HepG2 (cell line): ENCODE data around the gene SLIT3.

Experiments used
- CHCHD3 ChIP-seq: sonication (generic); formaldehyde crosslinking; IDR thresholded peaks from 2 replicates; pipeline ENCODE4 v1.8.0; 2022; ENCODE audit warnings: mild to moderate bottlenecking, missing genetic modification reagents, moderate library complexity
- GTF2F1 ChIP-seq: fragments of 150-350 bp; IDR thresholded peaks from 2 replicates; pipeline ENCODE4 v1.6.1; 2014; ENCODE audit warnings: low read length
- HNRNPUL1 ChIP-seq: fragments of 200-400 bp; formaldehyde crosslinking; IDR thresholded peaks from 2 replicates; pipeline ENCODE4 v1.6.1; 2017; ENCODE audit warnings: low read depth, mild to moderate bottlenecking, low read length, moderate library complexity
- MYC ChIP-seq: sonication (generic); formaldehyde crosslinking; IDR thresholded peaks from 2 replicates; pipeline ENCODE4 v1.9.0; 2021; ENCODE audit warnings: missing genetic modification reagents, borderline replicate concordance
- NR2F6 ChIP-seq, 2 experiments: IDR thresholded peaks; 2 replicates each; pipeline ENCODE4 v1.6.1; 2016; ENCODE audit warnings: antibody characterized with exemption in 1 of 2, mild to moderate bottlenecking in 1 of 2
- TBP ChIP-seq: sonication (generic); formaldehyde crosslinking; IDR thresholded peaks from 2 replicates; pipeline ENCODE4 v1.5.0; 2020; ENCODE audit warnings: missing genetic modification reagents
- U2AF1 ChIP-seq: fragments of 200-400 bp; formaldehyde crosslinking; optimal IDR thresholded peaks from 2 replicates; pipeline ENCODE3; 2017; ENCODE audit warnings: mild to moderate bottlenecking, low read depth, low read length
- ZBTB8A ChIP-seq: sonication (generic); formaldehyde crosslinking; IDR thresholded peaks from 2 replicates; pipeline ENCODE4 v1.4.0; 2020; ENCODE audit warnings: mild to moderate bottlenecking, low read depth, missing genetic modification reagents, borderline replicate concordance
- ZNF260 ChIP-seq: sonication (generic); formaldehyde crosslinking; IDR thresholded peaks from 2 replicates; pipeline ENCODE4 v1.4.0; 2020; ENCODE audit warnings: missing genetic modification reagents, low read depth, mild to moderate bottlenecking, borderline replicate concordance
- TF ChIP-seq, protein P1 (sequence below): sonication (generic); formaldehyde crosslinking; IDR thresholded peaks from 2 replicates; pipeline ENCODE4 v1.5.0; 2020; ENCODE audit warnings: mild to moderate bottlenecking, missing genetic modification reagents, moderate library complexity

DNA sequence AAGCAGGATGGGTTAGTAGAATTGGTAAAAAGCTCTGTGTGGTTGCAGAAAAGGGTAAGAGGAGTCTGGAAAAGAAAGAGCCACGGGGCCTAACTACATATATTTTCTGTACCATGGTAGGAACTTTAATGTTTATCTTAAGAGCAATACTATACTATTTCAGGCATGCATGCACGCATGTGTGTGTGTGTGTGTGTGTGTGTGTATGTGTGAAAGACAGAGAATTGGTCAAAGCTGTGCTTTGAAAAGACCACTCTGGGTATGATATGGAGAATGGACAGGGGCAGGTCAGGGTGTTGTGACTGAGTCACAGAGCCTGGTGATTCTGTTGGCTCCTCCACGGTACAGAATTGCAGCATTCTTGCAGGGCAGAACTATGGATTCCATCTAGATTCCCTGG, 339.3 kb downstream of the SLIT3 start:
- TF ChIP-seq, protein P1, sequence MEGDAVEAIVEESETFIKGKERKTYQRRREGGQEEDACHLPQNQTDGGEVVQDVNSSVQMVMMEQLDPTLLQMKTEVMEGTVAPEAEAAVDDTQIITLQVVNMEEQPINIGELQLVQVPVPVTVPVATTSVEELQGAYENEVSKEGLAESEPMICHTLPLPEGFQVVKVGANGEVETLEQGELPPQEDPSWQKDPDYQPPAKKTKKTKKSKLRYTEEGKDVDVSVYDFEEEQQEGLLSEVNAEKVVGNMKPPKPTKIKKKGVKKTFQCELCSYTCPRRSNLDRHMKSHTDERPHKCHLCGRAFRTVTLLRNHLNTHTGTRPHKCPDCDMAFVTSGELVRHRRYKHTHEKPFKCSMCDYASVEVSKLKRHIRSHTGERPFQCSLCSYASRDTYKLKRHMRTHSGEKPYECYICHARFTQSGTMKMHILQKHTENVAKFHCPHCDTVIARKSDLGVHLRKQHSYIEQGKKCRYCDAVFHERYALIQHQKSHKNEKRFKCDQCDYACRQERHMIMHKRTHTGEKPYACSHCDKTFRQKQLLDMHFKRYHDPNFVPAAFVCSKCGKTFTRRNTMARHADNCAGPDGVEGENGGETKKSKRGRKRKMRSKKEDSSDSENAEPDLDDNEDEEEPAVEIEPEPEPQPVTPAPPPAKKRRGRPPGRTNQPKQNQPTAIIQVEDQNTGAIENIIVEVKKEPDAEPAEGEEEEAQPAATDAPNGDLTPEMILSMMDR, result no peak
- TF ChIP-seq ZBTB8A (CRISPR knock-in tag) (no peak), NR2F6 (IDR thresholded peaks at IDR 0.05) (no peak), NR2F6 (CRISPR knock-in tag; IDR thresholded peaks at IDR 0.05) (no peak), TBP (no peak), HNRNPUL1 (no peak), U2AF1 (no peak), GTF2F1 (no peak), MYC (CRISPR knock-in tag) (no peak), CHCHD3 (CRISPR knock-in tag) (no peak), ZNF260 (no peak)
